H1 (cell line): Measurements from ENCODE around the gene PRKAA1. TPM values are rescaled to one million over a fixed set of nuclear protein-coding genes. Genes with fewer than 3 reads are reported as not detected.

Experiments
- ASH2L ChIP-seq: fragments of 200-600, 300-600 bp; sonication (generic); IDR thresholded peaks from one replicate; pipeline ENCODE4 v1.7.1; 2017; ENCODE audit warnings: low read length
- RNF2 ChIP-seq: fragments of 200-900, 300-1000 bp; sonication (generic); IDR thresholded peaks from 2 replicates; pipeline ENCODE4 v1.7.1; 2016; ENCODE audit warnings: borderline replicate concordance, low read depth, mild to moderate bottlenecking, antibody characterized with exemption, low read length; ENCODE audit not compliant: poor library complexity, severe bottlenecking; ENCODE audit errors: missing control alignments
- RXRA ChIP-seq: IDR thresholded peaks from 2 replicates; pipeline ENCODE4 v1.6.1; 2011; ENCODE audit warnings: low read depth, mild to moderate bottlenecking, low read length, moderate library complexity; ENCODE audit not compliant: insufficient read depth
- SIX5 ChIP-seq: IDR thresholded peaks from 2 replicates; pipeline ENCODE4 v1.6.1; 2011; ENCODE audit warnings: mild to moderate bottlenecking, low read depth, low read length
- SP2 ChIP-seq: IDR thresholded peaks from 2 replicates; pipeline ENCODE4 v1.6.1; 2012; ENCODE audit warnings: mild to moderate bottlenecking, low read length, inconsistent platforms
- TAF7 ChIP-seq: optimal IDR thresholded peaks from 2 replicates; pipeline ENCODE3; 2011; ENCODE audit warnings: low read depth, mild to moderate bottlenecking, inconsistent platforms, low read length, moderate library complexity, borderline replicate concordance
- polyA plus RNA-seq, 7 experiments: library from polyadenylated mRNA; depleted of rRNA in 3 of 7; stranded (reverse) in 5 of 7; unstranded in 2 of 7; fragments of >200 nt in 5 of 7; fragments of 200-250 nt in 2 of 7; gene quantifications; 1 replicate in 5 of 7; 2 replicates in 1 of 7; 4 replicates in 1 of 7; pipeline versions ENCODE4 v1.2.1 to v1.2.3, GENCODE V29; 2011 to 2013; ENCODE audit warnings: missing spikeins in 2 of 7, mixed read lengths in 2 of 7
- total RNA-seq: library from RNA; stranded (reverse); fragmentation: NEBNext Ultra II Directional; extraction: Animal tissue kit (Norgen Biotek cat#: 25700); gene quantifications from 2 replicates; pipeline ENCODE4 v1.2.1, GENCODE V29; 2021
- TF ChIP-seq, protein P1 (sequence below), 3 experiments: IDR thresholded peaks; 1 replicate in 2 of 3; 2 replicates in 1 of 3; pipeline versions ENCODE4 v1.5.1 to v1.6.1; 2011; ENCODE audit warnings: low read length in 3 of 3, mild to moderate bottlenecking in 3 of 3, inconsistent platforms in 2 of 3, low read depth in 1 of 3, moderate library complexity in 1 of 3; ENCODE audit not compliant: insufficient read depth in 1 of 3; ENCODE audit errors: control extremely low read depth in 1 of 3
- TF ChIP-seq, protein P2 (sequence below): IDR thresholded peaks from 2 replicates; pipeline ENCODE4 v1.6.1; 2012; ENCODE audit warnings: inconsistent platforms

The PRKAA1 gene
- total and polyA plus RNA-seq, 2 of the 8 experiments (the other 6 are each of a cell fraction or from before 2014, with no cell fraction given) = 10.4 to 33.1 TPM

DNA sequence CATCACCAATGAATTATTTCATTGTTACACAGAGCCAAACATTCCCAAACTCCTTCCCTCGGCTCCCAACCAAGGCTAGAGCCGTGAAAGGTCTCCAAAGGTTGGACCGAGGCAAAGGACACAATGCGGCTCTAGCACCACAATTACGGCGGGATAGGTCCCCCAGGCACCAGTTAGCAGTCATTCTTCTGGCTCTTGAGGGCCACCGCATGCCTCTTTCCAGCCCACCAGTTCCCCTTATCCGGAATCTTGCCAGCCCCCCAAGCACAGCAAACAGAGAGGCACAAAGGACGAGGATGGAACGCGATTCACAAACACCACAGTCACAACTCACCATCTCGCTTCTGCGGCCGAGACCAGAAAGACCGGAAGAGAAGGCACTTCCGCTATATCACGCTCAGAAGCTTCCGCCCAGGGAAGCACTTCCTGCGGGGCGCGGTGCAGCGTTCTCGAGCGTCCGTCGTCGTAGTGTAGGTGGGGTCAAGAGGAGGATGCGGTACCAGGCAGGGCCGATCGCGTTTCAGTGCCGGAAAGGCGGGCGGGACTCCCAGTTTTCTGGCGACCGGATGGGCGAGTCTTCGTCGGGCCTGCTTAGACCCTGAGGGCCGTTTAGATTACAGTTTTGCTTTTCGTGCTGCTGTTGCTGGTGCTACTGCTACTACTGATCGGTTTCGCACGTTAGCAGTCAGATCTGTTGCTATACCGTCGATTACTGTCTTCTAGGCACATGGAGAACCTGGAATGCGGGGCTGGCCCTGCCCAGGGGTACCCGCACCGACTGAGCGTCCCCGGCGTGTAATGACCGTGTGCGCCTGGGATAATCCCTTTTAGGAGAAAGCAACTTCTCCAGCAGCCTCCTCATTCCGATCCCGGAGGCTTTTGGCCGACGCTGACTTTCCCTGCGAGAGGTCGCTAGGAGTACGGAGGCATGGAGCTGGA lies 36.9 kb upstream of the PRKAA1 start, which contains the start of gene RPL37 (continued):
- TF ChIP-seq, protein P1, sequence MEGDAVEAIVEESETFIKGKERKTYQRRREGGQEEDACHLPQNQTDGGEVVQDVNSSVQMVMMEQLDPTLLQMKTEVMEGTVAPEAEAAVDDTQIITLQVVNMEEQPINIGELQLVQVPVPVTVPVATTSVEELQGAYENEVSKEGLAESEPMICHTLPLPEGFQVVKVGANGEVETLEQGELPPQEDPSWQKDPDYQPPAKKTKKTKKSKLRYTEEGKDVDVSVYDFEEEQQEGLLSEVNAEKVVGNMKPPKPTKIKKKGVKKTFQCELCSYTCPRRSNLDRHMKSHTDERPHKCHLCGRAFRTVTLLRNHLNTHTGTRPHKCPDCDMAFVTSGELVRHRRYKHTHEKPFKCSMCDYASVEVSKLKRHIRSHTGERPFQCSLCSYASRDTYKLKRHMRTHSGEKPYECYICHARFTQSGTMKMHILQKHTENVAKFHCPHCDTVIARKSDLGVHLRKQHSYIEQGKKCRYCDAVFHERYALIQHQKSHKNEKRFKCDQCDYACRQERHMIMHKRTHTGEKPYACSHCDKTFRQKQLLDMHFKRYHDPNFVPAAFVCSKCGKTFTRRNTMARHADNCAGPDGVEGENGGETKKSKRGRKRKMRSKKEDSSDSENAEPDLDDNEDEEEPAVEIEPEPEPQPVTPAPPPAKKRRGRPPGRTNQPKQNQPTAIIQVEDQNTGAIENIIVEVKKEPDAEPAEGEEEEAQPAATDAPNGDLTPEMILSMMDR (IDR thresholded peaks at IDR 0.05; ENCODE audit: control extremely low read depth in 1 of 3, insufficient read depth in 1 of 3, low read depth in 1 of 3, low read length in 3 of 3) = no peak
- peak; percentile 84 for TF ChIP-seq ASH2L
- TF ChIP-seq RXRA = no peak
- TF ChIP-seq SP2 = no peak
- TF ChIP-seq RNF2 = no peak
- TF ChIP-seq SIX5 = peak; percentile 33; the same call in 1 of the 2 replicates
- TF ChIP-seq TAF7 = peak; percentile 96
- TF ChIP-seq, protein P2, sequence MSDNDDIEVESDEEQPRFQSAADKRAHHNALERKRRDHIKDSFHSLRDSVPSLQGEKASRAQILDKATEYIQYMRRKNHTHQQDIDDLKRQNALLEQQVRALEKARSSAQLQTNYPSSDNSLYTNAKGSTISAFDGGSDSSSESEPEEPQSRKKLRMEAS = peak; percentile 79
